Activated naive CD4-positive, alpha-beta T cell treated with anti-CD3 and anti-CD28 coated beads, Interleukin-2, amount 50 U/mL, for 72 hours (primary cell): ENCODE results near the gene THAP9. TPM values are rescaled to one million over a fixed set of nuclear protein-coding genes. Genes with fewer than 3 reads are reported as not detected.
A peak's percentile ranks its signal among the peaks of the same experiment; 100 is the strongest.

Source experiments
- ATAC-seq, 2 donors: fragments of 150-1000 bp; cut with Tn5 transposase; 2 replicates each; pipeline ENCODE4 v1.10.0; 2021; ENCODE audit warnings: mild to moderate bottlenecking in 2 of 2, moderate library complexity in 2 of 2
- DNase-seq, 2 donors: peaks; one replicate each; pipeline ENCODE4 v3.0.0; 2021 to 2022; ENCODE audit warnings: low spot score in 2 of 2
- H3K27ac Mint-ChIP-seq, 2 donors: one replicate each; pipeline ENCODE4 v1.8.0; 2022; ENCODE audit warnings: mild to moderate bottlenecking in 2 of 2, mixed read lengths in 2 of 2
- H3K36me3 Mint-ChIP-seq, 2 donors: one replicate each; pipeline ENCODE4 v1.8.0; 2022; ENCODE audit warnings: mixed read lengths in 2 of 2
- H3K9me3 Mint-ChIP-seq, 2 donors: one replicate each; pipeline ENCODE4 v1.8.0; 2022; ENCODE audit warnings: mixed read lengths in 2 of 2
- total RNA-seq, 2 donors: library from RNA; stranded (reverse); gene quantifications; one replicate each; pipeline ENCODE4 v1.2.3, GENCODE V29; 2022

THAP9 gene
- total RNA-seq, 2 donors from 2014 or later: 2.3 to 6.7 TPM

DNA sequence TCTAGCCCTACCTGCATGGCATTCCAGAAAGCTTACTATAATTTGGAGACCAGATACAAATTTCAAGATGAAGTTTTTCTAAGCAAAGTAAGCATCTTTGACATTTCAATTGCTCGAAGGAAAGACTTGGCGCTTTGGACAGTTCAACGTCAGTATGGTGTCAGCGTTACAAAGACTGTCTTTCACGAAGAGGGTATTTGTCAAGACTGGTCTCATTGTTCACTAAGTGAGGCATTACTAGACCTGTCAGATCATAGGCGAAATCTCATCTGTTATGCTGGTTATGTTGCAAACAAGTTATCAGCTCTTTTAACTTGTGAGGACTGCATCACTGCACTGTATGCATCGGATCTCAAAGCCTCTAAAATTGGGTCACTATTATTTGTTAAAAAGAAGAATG, 17.6 kb downstream of the THAP9 start:
- no peak for ATAC-seq
- no peak overlapping the region for H3K27ac Mint-ChIP-seq
- H3K36me3 Mint-ChIP-seq: no peaks in the 10 kb centered on the region
- H3K9me3 Mint-ChIP-seq: no peaks in the 10 kb centered on the region
- DNase-seq: no peak

DNA sequence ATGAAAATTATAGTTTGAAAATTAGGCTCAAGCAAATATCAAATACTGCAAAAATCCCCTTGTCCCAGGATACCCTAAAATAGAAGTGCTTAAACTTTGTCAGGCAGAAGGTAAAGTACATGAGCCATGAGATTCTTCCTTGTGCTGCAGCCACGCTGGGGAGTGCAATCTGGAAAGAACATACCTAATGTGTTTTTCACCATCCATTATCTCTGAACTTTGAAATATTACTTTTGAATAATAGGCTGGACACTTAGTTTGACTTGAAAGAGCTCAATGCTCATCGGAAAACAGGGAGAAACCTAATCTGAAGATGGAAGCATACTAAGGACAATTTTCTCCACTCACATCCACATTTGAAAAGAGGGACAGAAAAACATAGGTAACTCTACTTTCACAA, 18.9 kb downstream of the THAP9 start:
- DNase-seq (no peak), ATAC-seq (no peak)
- Mint-ChIP-seq H3K9me3 (no peaks in the 10 kb centered on the region), H3K36me3 (no peaks in the 10 kb centered on the region), H3K27ac (no peak overlapping the region)

DNA sequence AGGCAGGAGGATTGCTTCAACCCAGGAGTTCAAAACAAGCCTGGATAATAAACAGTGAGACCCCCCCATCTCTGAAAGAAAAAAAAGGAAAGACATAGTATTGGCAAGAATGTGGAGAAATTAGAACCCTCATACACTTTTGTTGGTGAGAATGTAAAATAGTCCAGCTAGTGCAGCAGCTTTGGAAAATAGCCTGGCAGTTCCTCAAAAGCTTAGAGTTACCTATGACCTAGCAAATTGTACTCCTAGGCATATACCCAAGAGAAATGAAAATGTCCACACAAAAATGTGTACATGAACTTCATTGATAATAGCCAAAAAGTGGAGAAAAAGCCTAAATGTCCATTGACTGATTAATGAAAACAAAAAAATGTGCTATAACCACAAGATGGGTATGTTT, 21.3 kb downstream of the THAP9 start:
- ATAC-seq (no peak), DNase-seq (no peak)
- H3K36me3 Mint-ChIP-seq: no peaks in the 10 kb centered on the region
- H3K9me3 Mint-ChIP-seq: no peaks in the 10 kb centered on the region
- no peak overlapping the region for H3K27ac Mint-ChIP-seq

DNA sequence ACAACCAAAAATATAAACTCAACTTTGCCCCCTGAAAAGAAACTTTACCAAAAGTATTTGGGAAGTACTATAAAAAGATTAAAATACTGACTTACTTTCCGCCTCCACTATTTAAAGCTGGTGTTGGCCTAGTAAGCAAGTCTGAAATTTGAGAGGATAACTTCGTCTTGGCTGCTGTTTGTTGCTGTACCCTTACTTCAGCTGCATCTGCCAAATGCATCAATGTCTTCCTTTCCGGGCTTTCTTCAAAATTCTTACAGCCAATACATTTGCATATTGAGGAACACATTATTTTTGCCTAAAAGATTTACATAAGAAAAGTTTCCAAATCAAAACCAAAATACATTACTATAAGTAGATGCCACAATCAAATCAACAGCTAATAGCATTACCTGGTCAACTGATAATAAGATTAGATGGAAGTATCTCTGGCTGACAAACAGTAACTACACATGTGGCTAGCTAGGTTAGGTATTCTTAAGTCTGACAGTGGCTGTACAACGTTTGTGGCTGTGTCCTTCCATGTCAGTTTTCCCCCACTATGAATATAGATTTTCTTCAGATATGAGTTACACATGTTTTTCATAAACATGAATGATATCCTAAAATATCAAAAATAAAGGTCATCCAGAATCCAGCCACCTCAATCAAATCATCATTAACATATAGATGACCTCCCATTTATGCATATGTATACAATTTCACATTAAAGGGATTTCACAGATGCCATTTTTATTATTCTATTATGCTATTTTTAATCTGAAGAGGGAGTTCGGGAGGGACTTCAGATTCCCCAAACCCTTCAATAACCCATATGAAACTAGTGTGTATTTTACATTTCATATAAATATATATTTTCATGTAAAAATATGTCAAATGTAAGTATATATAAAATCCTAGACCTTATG, 30.6 kb downstream of the THAP9 start:
- Mint-ChIP-seq H3K36me3 (peaks cover 0 to 16% of the 10 kb centered on the region in 2 donors), H3K9me3 (no peaks in the 10 kb centered on the region), H3K27ac (no peak overlapping the region)
- ATAC-seq (no peak), DNase-seq (no peak)

DNA sequence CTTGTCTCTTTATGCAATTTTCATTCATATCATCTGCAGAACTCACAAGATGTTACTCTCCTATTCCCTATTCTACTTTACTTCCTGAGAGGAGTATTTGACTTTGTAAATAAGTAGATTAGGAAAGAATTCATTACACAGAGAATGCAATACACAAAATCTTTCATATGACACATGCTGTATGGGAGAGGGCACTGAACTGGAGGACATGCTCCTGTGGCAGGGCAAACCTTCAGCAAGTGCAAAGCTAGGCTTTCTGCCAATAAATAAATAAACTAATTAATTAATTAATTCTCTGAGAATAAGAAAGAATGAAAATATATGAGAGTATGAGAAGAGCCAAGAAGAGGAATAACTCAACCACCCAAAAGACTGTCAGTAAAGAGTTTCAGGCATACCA, 33.9 kb downstream of the THAP9 start:
- Mint-ChIP-seq H3K36me3 (peaks cover 0 to 16% of the 10 kb centered on the region in 2 donors), H3K27ac (no peak overlapping the region), H3K9me3 (no peaks in the 10 kb centered on the region)
- DNase-seq: no peak
- ATAC-seq: no peak

DNA sequence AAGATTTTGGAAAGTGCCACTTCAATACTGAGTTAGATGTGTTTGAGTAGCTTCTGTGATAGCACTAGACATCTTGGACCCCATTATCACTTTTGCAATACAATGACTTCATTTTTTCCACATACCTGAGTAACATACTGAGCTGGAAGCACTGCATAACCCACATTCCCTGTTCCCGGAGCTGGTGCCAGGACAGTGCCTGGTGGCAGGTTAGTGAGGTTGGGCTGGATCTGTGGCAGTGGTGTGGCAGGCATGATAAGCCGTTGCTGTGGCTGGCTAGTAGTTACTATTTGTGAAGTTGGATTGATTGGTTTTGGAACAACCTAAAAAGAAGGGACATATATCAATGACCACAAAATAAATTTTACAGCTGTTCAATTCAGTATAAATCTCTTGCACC, 38.9 kb downstream of the THAP9 start:
- H3K9me3 Mint-ChIP-seq: no peaks in the 10 kb centered on the region
- H3K36me3 Mint-ChIP-seq: peaks cover 0 to 16% of the 10 kb centered on the region in 2 donors
- ATAC-seq: no peak
- H3K27ac Mint-ChIP-seq: no peak overlapping the region
- no peak for DNase-seq

DNA sequence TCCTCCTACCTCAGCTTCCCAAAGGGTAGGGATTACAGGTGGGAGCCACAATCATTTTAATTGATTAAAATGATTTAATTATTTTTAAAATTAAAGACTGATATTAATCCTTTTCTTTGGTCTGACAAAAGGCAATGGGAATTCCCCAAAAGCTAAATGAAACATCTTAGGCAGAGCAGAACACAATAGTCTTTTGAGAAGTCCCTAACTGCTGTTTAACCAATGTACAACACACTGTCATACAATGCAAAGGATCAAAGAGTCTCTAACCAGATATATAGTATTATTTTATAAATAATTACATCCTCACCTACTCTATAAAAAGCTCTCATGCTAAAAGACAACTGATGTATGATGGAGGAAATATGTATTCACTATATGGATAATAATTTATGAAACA, 47.0 kb downstream of the THAP9 start:
- DNase-seq (no peak), ATAC-seq (no peak)
- H3K36me3 Mint-ChIP-seq: peaks cover 0 to 6% of the 10 kb centered on the region in 2 donors
- no peaks in the 10 kb centered on the region for H3K9me3 Mint-ChIP-seq
- no peak overlapping the region for H3K27ac Mint-ChIP-seq

DNA sequence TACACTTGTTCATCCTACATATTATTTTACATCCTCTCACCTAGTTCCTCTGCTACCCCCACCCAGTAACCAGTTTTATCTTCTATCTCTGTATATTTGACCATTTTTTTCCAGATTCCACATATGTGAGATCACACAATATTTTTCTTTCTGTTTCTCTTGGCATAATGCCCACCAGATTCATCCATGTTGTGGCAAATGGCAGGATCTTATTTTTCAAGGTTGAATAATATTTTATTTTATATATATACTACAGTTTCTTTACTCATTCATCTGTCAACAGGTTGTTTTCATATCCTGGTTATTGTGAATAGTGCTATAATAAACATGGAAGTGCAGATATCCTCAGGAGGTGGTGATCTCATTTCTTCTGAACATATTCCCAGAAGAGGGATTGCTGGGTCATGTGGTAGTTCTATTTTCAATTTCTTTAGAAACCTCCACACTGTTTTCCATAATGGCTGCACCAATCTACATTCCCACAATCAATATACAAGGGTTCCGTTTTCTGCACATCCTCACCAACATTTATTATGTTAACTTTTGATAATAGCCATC, 48.2 kb downstream of the THAP9 start:
- DNase-seq: no peak
- no peak overlapping the region for H3K27ac Mint-ChIP-seq
- H3K9me3 Mint-ChIP-seq: no peaks in the 10 kb centered on the region
- peaks cover 0 to 6% of the 10 kb centered on the region in 2 donors for H3K36me3 Mint-ChIP-seq
- ATAC-seq: no peak

DNA sequence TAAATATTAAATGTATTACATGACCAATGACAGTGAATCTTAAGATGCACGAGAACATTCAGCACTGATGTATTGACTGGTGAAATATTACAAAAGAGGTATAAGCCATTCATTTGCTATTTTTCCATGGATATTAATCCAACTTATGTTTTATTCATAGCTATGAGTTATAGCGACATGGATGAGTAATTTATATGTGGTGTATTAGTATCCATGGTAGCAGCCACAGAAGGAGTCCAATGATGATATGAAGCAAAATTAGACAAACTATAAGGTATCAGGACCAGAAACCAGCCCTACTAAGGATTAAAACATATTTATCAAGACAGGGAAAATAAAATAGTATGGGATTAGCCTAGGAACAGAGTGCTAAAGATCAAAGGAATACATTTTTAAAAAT, 50.7 kb downstream of the THAP9 start:
- H3K9me3 Mint-ChIP-seq: no peaks in the 10 kb centered on the region
- no peaks in the 10 kb centered on the region for H3K36me3 Mint-ChIP-seq
- no peak overlapping the region for H3K27ac Mint-ChIP-seq
- DNase-seq (no peak), ATAC-seq (no peak)

DNA sequence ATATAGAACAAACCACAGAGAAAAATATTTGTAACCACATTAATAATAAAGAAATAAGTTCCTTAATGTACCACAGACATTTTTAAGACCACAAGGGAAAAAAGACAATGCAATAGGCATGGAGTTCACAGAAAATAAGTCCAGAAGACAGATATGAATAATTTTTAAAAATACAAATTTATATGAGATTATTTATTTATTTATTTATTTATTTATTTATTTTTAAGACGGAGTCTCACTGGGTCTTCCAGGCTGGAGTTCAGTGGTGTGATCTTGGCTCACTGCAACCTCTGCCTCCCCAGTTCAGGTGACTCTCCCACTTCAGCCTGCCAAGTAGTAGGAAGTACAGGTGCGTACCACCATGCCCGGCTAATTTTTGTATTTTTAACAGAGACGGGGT, 53.7 kb downstream of the THAP9 start:
- Mint-ChIP-seq H3K9me3 (no peaks in the 10 kb centered on the region), H3K36me3 (no peaks in the 10 kb centered on the region), H3K27ac (no peak overlapping the region)
- DNase-seq: no peak
- no peak for ATAC-seq

DNA sequence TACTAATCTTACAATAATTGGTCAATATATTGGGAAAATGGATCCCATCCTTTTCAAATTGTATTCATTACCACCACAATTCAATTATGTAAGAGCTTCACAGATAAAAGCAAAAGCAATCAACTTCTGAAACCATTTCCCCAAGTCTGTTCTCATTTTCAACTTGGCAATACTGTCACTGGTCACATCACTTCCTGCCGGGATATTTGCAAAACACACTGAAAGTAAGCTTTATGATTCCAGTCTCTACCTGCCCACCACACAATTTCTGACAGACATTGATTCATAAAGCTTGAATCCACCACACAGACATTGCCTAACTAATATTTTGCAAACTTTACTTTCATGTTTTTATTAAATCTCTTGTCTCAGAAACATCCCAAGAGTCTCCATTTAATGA, 56.5 kb downstream of the THAP9 start:
- H3K36me3 Mint-ChIP-seq: no peaks in the 10 kb centered on the region
- no peaks in the 10 kb centered on the region for H3K9me3 Mint-ChIP-seq
- no peak for ATAC-seq
- DNase-seq: no peak
- H3K27ac Mint-ChIP-seq: peak overlapping the region; percentile 1 to 9

DNA sequence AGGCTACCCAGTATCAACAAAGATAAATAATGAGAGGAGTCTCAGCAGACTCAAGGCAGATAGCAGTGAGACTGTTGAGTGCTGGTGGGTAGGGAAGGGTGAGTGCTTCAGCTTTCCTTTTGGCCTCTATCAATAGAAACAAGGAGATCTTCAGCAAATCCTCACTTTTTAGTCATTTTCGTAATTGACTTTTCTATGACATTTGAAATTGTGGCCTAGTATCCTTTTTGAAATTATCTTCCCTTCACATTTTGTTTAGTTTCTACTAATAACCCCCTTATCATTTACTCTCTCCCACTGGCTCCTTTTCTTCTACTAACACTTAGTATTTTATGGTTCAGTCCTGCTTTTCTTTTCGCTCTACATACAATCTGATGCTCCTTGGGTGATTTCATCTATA, 65.2 kb downstream of the THAP9 start:
- Mint-ChIP-seq H3K27ac (peak overlapping the region in 1 of 2 donors; percentile 0), H3K36me3 (peaks cover 20 to 21% of the 10 kb centered on the region in 2 donors), H3K9me3 (no peaks in the 10 kb centered on the region)
- DNase-seq (no peak), ATAC-seq (no peak)

DNA sequence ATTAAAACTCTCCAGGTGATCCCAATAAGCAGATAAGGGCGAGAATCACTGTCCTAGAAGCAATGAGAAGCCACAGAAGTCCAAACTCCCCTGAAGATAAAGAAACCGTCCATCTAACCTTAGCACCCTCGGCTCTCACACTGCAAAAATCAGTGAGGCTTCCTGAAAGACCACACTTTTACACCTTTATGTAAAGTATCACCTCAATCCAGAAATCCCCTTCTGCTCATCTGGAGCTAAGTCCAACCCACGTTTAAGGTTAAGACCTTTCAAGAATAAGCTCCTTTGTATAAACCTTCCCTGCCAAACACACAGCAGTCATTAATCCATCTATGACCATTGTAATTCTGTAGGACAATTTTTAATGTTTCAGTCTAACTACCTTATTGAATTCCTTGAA, 68.4 kb downstream of the THAP9 start:
- no peak for ATAC-seq
- Mint-ChIP-seq H3K36me3 (peaks cover 20 to 21% of the 10 kb centered on the region in 2 donors), H3K9me3 (no peaks in the 10 kb centered on the region), H3K27ac (peak overlapping the region in 1 of 2 donors; percentile 26)
- no peak for DNase-seq

DNA sequence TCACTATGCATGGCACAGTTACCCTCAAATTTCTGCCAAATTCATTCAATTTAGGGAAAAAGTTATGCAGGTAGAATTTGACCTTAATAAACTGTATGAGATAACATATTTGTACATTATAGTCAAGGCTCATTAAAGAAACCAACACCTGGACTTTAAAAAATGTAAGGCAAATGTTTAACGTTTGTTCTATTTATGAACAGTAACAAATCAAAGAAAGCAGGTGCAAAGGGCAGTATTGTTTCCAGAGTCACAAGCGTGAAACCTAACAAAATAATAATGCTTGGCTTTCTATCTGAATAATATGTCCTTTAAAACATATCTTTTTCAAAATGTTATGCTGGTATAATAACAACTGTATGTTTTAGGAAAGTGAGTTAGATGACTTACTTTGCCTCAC, 68.9 kb downstream of the THAP9 start:
- H3K36me3 Mint-ChIP-seq: peaks cover 20 to 21% of the 10 kb centered on the region in 2 donors
- no peaks in the 10 kb centered on the region for H3K9me3 Mint-ChIP-seq
- H3K27ac Mint-ChIP-seq: peak overlapping the region in 1 of 2 donors; percentile 26
- DNase-seq (no peak), ATAC-seq (no peak)

Other genes starting within 250 kb of the THAP9 start
- 1 to 10 TPM in 1 of 2 donors, under 1 TPM in 1; 0.52 to 1.9 TPM for gene SCD5, start 101.9 kb upstream of the THAP9 start, total RNA-seq
- 100 to 1,000 TPM in 1 of 2 donors, 10 to 100 TPM in 1; 93.9 to 124 TPM for gene SEC31A, start 9.6 kb upstream of the THAP9 start, total RNA-seq
- 10 to 100 TPM; 25.4 to 27.6 TPM for gene LIN54, start 110.1 kb downstream of the THAP9 start, total RNA-seq
- 10 to 100 TPM; 30.9 to 32.4 TPM for gene COPS4, start 134.4 kb downstream of the THAP9 start, total RNA-seq
- gene PLAC8, start 214.0 kb downstream of the THAP9 start, total RNA-seq: 100 to 1,000 TPM in 1 of 2 donors, 10 to 100 TPM in 1; 23.3 to 169 TPM